Purkinje cell (primary cell): Measurements from ENCODE around the gene SLC35E2B. TPM values are rescaled to one million over a fixed set of nuclear protein-coding genes. Genes with fewer than 3 reads are reported as not detected.

Source experiments
- polyA plus RNA-seq: library from polyadenylated mRNA; unstranded; fragments of >200 nt; fragmentation: Nextera tagmentation; gene quantifications from 2 replicates; pipeline ENCODE4 v1.2.1, GENCODE V29; 2014

The SLC35E2B gene
- 5.5 and 7.4 TPM in 2 replicates for polyA plus RNA-seq

GRCh38 chr1:1692714-1693647 lies at the start of gene SLC35E2B:
Gene SLC35E2B (minus strand): TSS chr1:1692795. CDS start chr1:1676699, 16,096 bp downstream.

GRCh38 chr1:1724035-1724864 lies 31.7 kb upstream of the SLC35E2B start, which contains the start of gene CDK11A:
Gene CDK11A (minus strand): TSS chr1:1724357. CDS start chr1:1722818, 1,539 bp downstream.

GRCh38 chr1:1658583-1659549 lies 33.7 kb downstream of the SLC35E2B start, which contains the start of gene CDK11B:
Gene CDK11B (minus strand): TSS chr1:1659004. CDS start chr1:1657485, 1,519 bp downstream.

GRCh38 chr1:1631782-1632420 lies 60.7 kb downstream of the SLC35E2B start, which contains the start of gene MMP23B:
Gene MMP23B (plus strand): TSS chr1:1632173. CDS start chr1:1632219, 46 bp downstream.

GRCh38 chr1:1615256-1616044 lies 77.1 kb downstream of the SLC35E2B start, which contains the start of gene MIB2:
Gene MIB2 (plus strand): TSS chr1:1615500. CDS start chr1:1623453, 7,953 bp downstream.

Other genes with a start within 250 kb of the SLC35E2B start
- gene ATAD3C, start 243.1 kb downstream of the SLC35E2B start, polyA plus RNA-seq = 3.1 and 14.2 TPM in 2 replicates
- gene ATAD3B, start 221.0 kb downstream of the SLC35E2B start, polyA plus RNA-seq = not detected in 2 replicates
- 0.10 and 0.27 TPM in 2 replicates for gene ATAD3A, start 180.6 kb downstream of the SLC35E2B start, polyA plus RNA-seq
- not detected in 2 replicates for gene TMEM240, start 152.2 kb downstream of the SLC35E2B start, polyA plus RNA-seq
- gene SSU72, start 117.9 kb downstream of the SLC35E2B start, polyA plus RNA-seq = 86.2 and 86.3 TPM in 2 replicates
- gene FNDC10, start 92.7 kb downstream of the SLC35E2B start, polyA plus RNA-seq = 1.5 and 1.9 TPM in 2 replicates
- gene MIB2, start 77.3 kb downstream of the SLC35E2B start, polyA plus RNA-seq = 1.2 and 1.9 TPM in 2 replicates
- not detected in 2 replicates for gene MMP23B, start 60.6 kb downstream of the SLC35E2B start, polyA plus RNA-seq
- gene CDK11B, start 33.8 kb downstream of the SLC35E2B start, polyA plus RNA-seq = 3.1 and 4.9 TPM in 2 replicates
- gene CDK11A, start 31.6 kb upstream of the SLC35E2B start, polyA plus RNA-seq = 7.5 and 9.9 TPM in 2 replicates
- 0.81 and 3.2 TPM in 2 replicates for gene NADK, start 85.7 kb upstream of the SLC35E2B start, polyA plus RNA-seq
- gene GNB1, start 198.3 kb upstream of the SLC35E2B start, polyA plus RNA-seq = 55.1 and 60.6 TPM in 2 replicates
- not detected in 2 replicates for gene CALML6, start 222.5 kb upstream of the SLC35E2B start, polyA plus RNA-seq
- gene TMEM52, start 226.5 kb upstream of the SLC35E2B start, polyA plus RNA-seq = not detected in 2 replicates